ENCODE data around the gene LRRC8E.
"Not testable (repeated sequence)": the region's sequence is repeated elsewhere in the genome, so short reads cannot be mapped to it uniquely, and the experiment has no call there.

Gene LRRC8E

GRCh38 chr19:7917267-7918061, 29.2 kb downstream of the LRRC8E start:
- no peak overlapping the region for H3K27ac Mint-ChIP-seq
- no peaks in the 10 kb centered on the region for H3K9me3 Mint-ChIP-seq
- peaks cover 5% of the 10 kb centered on the region for H3K36me3 Mint-ChIP-seq (ENCODE audit: low read depth)
- peaks cover 59% of the 10 kb centered on the region for H3K27me3 Mint-ChIP-seq (ENCODE audit: low read depth)
- TF ChIP-seq CTCF (IDR thresholded peaks at IDR 0.05; ENCODE audit: unreplicated experiment in 3 of 3): peak; percentile 63 to 67 (median 65)
- peaks cover 20% of the 10 kb centered on the region for H3K4me1 Mint-ChIP-seq
- H3K4me3 Mint-ChIP-seq: peak overlapping the region; percentile 78 to 82 (median 80)

- peaks cover 20% of the 10 kb centered on the region for H3K4me1 Mint-ChIP-seq
- peak in 2 of 3 experiments; percentile 1 to 7 for TF ChIP-seq CTCF (IDR thresholded peaks at IDR 0.05; ENCODE audit: unreplicated experiment in 3 of 3)
- peaks cover 59% of the 10 kb centered on the region for H3K27me3 Mint-ChIP-seq (ENCODE audit: low read depth)
- H3K9me3 Mint-ChIP-seq; H3K36me3 Mint-ChIP-seq (ENCODE audit: low read depth); H3K27ac Mint-ChIP-seq: not testable (repeated sequence)
- peak overlapping the region; percentile 63 to 72 (median 66) for H3K4me3 Mint-ChIP-seq
These were observed 29.8 kb downstream of the LRRC8E start for GRCh38 chr19:7918062-7918614.

- peaks cover 55% of the 10 kb centered on the region for H3K27me3 Mint-ChIP-seq (ENCODE audit: low read depth)
- peaks cover 20% of the 10 kb centered on the region for H3K4me1 Mint-ChIP-seq
- H3K36me3 Mint-ChIP-seq (ENCODE audit: low read depth): no peaks in the 10 kb centered on the region
- no peak overlapping the region for H3K27ac Mint-ChIP-seq
- peak overlapping the region; percentile 83 to 90 (median 90) for H3K4me3 Mint-ChIP-seq
- H3K9me3 Mint-ChIP-seq: no peaks in the 10 kb centered on the region
- TF ChIP-seq CTCF (IDR thresholded peaks at IDR 0.05; ENCODE audit: unreplicated experiment in 3 of 3): no peak
These were observed 30.5 kb downstream of the LRRC8E start for GRCh38 chr19:7918615-7919421.

GRCh38 chr19:7919610-7920518, 31.6 kb downstream of the LRRC8E start, which contains the start of gene SNAPC2:
Gene SNAPC2 (plus strand): TSS chr19:7920338. CDS start chr19:7920367, 29 bp downstream.
- Mint-ChIP-seq H3K9me3 (no peaks in the 10 kb centered on the region), H3K36me3 (ENCODE audit: low read depth) (no peaks in the 10 kb centered on the region), H3K4me1 (peaks cover 20% of the 10 kb centered on the region), H3K27me3 (ENCODE audit: low read depth) (peaks cover 44% of the 10 kb centered on the region), H3K4me3 (peak within 1 kb of the TSS; percentile 83 to 90 (median 90)), H3K27ac (peak within 1 kb of the TSS; percentile 89 to 94 (median 93))
- no peak for TF ChIP-seq CTCF (IDR thresholded peaks at IDR 0.05; ENCODE audit: unreplicated experiment in 3 of 3)

- TF ChIP-seq CTCF (IDR thresholded peaks at IDR 0.05; ENCODE audit: unreplicated experiment in 3 of 3): no peak
- Mint-ChIP-seq H3K4me1 (peaks cover 20% of the 10 kb centered on the region), H3K27ac (peak overlapping the region; percentile 89 to 94 (median 92)), H3K36me3 (ENCODE audit: low read depth) (no peaks in the 10 kb centered on the region), H3K27me3 (ENCODE audit: low read depth) (peaks cover 36% of the 10 kb centered on the region), H3K4me3 (peak overlapping the region; percentile 83 to 90 (median 90)), H3K9me3 (no peaks in the 10 kb centered on the region)
These were observed 32.4 kb downstream of the LRRC8E start for GRCh38 chr19:7920519-7921301.

All from nephron (organoid).